GM13977 (cell line): ENCODE measurements around the gene CSPG4.
"Not testable (repeated sequence)": the region's sequence is repeated elsewhere in the genome, so short reads cannot be mapped to it uniquely, and the experiment has no call there.

Experiments used
- DNase-seq: peaks from one replicate; pipeline ENCODE4 v3.0.0; 2012; ENCODE audit warnings: low spot score
- in situ Hi-C: fragments of 300-500 bp; cut with MboI; formaldehyde crosslinking; loops from one replicate; pipeline ENCODE4 v1.12.0; 2022; ENCODE audit warnings: low sequenced_read_pairs, low pct_unique_long_range_greater_than_20kb, mixed read lengths, inconsistent platforms; ENCODE audit not compliant: unreplicated experiment
- TF ChIP-seq, protein P1 (sequence below): IDR thresholded peaks from 2 replicates; pipeline ENCODE4 v1.5.1; 2012; ENCODE audit warnings: mild to moderate bottlenecking, control low read depth; ENCODE audit not compliant: insufficient read depth; ENCODE audit errors: extremely low read depth, missing control alignments

Gene CSPG4

DNA sequence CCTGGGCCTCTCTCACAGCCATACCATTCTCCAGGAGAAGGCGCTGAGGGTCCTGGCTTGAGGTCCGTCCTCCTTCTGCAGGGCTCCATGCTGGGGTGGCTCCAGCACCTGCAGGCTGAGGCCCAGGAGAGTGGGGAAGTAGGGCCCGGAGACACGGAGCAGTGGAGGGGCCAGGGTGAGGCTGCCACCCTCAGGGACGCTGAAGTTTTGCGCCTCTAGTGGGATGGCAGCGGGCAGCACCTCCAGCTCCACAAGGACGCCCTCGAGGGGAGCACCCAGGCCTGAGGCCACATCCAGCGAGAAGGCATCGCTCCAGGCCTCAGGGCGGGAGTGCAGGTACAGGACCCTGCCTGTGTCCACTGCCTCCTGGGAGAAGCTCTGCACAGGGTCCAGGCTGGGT lies 27.5 kb downstream of the CSPG4 start:
- TF ChIP-seq, protein P1, sequence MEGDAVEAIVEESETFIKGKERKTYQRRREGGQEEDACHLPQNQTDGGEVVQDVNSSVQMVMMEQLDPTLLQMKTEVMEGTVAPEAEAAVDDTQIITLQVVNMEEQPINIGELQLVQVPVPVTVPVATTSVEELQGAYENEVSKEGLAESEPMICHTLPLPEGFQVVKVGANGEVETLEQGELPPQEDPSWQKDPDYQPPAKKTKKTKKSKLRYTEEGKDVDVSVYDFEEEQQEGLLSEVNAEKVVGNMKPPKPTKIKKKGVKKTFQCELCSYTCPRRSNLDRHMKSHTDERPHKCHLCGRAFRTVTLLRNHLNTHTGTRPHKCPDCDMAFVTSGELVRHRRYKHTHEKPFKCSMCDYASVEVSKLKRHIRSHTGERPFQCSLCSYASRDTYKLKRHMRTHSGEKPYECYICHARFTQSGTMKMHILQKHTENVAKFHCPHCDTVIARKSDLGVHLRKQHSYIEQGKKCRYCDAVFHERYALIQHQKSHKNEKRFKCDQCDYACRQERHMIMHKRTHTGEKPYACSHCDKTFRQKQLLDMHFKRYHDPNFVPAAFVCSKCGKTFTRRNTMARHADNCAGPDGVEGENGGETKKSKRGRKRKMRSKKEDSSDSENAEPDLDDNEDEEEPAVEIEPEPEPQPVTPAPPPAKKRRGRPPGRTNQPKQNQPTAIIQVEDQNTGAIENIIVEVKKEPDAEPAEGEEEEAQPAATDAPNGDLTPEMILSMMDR = no peak
- in situ Hi-C loops = no loop called here
- no peak for DNase-seq

DNA sequence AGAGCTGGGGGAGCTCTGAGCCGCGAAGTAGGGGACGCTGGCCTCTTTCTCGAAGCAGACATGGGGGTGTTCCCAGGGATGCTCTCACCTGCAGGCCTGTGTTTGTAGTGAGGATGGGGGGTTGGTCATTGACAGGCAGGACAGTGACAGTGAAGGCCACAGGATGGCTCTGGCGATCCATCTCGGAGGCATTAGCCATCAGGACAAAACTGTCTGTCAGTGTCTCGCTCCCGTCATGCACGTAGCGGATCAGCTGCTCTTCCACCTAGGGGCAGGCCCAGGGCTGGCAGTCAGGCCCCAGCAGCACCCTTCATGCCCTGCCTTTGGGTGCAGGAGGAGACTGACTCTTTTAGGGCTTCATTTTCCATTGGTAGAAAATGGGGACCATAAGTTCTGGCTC lies 28.0 kb downstream of the CSPG4 start:
- in situ Hi-C loops = no loop called here
- TF ChIP-seq, protein P1 = no peak
- no peak for DNase-seq

DNA sequence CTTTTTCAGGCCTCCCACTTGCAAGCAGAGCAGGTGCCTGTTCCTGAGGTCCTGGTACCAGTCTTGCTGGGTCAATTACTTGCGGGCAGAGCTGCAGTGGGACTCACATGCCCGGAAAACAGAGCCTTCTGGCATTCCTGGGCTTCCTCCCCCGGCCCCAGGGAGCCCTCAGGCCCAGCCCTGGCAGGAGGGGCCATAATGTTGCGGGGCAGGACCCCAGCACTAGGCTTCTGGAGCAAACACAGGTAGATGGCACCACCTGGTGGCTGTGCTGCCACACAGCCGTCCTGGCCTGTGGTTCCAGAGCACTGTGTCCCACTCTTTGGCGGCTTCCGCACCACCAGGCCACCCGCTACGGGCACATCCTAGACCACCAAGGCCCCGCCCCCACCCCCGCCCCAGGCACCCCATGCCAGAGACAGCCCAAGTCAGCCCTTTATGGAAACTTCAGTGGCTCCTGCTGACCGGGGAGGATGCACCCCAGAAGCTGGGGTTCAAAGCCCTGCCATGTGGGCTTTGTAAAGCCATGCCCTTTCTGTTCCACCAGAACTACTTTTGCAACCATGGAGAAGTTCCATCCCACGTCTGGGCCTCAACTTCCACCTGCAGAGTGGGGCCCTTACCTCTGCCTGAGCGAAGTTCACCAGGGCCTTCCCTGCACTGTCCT lies 28.9 kb downstream of the CSPG4 start:
- TF ChIP-seq, protein P1 = peak; percentile 92
- in situ Hi-C loops = not testable (repeated sequence)
- DNase-seq = peak; percentile 91

DNA sequence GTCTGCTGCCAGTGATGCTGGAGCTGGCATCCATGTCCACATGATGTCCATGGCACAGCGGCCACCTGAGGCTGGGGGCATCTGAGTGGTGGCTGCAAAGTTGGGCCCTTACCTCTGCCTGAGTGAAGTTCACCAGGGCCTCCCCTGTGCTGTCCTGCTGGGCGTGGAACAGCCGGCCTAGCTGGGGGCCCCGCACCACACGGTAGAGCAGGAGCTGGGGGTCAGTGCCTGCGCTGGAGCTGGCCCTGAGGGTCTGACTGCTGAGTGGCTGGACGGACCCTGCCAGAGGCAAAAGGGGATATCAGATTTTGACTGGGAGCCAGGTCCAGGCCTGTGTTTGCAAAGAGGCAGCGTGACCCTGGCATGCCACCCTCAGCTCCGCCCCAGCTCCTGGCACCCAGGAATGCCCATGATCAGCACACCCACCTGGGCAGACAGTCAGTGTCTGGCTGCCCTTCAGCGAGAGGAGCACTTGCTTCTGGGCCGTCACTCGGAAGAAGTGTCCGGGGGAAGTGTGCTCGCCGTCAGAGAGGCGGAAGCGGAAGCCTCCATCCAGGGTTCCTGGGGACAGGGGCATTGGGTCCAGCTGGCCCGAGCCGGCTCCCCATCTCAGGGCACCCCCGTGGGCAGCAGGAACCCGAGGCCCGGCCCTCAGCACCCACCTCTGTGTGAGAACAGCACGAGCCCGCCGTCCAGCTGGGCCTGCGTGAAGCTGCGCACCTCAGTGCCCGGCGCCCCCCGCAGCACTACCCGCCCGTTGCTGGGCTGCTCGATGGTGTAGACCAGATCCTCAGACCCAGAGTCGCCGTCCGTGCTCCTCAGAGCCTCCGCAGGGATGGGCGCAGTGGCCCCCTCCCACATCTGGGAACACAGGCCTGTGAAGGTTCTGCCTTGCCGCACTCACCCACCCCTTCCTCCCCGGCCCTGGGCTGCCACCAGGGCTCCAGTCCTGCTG lies 30.2 kb downstream of the CSPG4 start:
- no peak for DNase-seq
- in situ Hi-C loops = no loop called here
- TF ChIP-seq, protein P1 = no peak

DNA sequence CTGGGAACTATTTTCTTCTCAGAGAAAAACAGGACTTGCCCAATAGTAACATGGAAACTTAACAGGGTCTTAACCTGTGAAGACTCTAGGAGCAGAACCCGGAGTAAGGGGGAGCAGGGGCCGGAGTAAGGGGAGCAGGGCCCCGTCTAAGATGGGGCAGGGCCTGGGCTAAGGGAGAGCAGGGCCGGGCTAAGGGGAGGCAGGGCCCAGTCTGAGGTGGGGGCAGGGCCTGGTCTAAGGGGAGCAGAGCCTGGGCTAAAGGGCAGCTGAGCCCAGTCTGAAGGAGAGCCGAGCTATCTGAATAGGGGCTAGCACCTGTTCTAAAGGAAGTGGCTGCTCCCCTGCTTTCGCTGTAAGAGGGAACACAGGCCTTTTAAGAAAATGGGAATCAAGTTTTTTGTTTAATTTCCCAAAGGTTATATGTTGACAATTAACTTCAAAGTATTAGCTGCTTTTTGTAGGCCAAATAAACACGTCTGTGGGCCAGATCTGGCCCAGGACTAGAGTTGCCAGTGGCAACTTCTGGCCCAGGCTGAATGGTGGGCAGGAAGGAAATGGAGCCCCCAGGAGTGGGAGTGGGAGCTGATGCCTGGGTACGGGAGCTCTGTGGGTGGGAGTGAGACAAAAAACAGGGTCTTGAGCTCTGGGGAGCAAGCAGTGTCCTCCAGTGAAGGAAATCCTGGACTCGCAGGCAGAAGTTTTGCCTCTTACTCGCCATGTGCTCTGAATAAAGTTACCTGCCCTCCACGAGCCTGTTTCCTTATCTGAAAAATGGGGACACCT lies 32.5 kb downstream of the CSPG4 start:
- TF ChIP-seq, protein P1 = no peak
- DNase-seq = no peak
- in situ Hi-C loops = no loop called here

DNA sequence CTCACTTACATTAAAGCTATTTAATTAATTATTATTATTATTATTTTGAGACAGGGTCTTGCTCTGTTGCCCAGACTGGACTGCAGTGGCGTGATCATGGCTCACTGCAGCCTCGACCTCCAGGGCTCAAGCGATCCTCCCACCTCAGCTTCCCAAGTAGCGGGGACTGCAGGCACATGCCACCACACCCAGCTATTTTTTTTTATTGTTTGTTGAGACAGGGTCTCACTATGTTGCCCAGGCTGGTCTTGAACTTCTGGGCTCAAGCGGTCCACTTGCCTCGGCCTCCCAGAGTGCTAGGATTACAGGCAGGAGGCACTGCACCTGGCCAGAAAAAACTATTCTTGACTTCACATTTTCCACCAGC lies 34.3 kb downstream of the CSPG4 start:
- in situ Hi-C loops, DNase-seq: not testable (repeated sequence)
